Upper lobe of right lung (tissue), 1 donor: ENCODE data around the gene RELN. TPM values are rescaled to one million over a fixed set of nuclear protein-coding genes. Genes with fewer than 3 reads are reported as not detected.

Source experiments
- ATAC-seq: fragments of 200-7000 bp; cut with Tn5 transposase; one replicate; pipeline ENCODE4 v1.9.1; 2020; ENCODE audit warnings: mild to moderate bottlenecking, moderate library complexity
- DNase-seq: peaks from one replicate; pipeline ENCODE4 v3.0.0-alpha.2; 2020
- H3K27ac ChIP-seq: fragments of 200-600 bp; one replicate; pipeline ENCODE4 v1.8.0; 2022
- H3K27me3 ChIP-seq: fragments of 200-600 bp; one replicate; pipeline ENCODE4 v1.8.0; 2022; ENCODE audit warnings: mild to moderate bottlenecking
- H3K36me3 ChIP-seq: fragments of 200-600 bp; one replicate; pipeline ENCODE4 v1.8.0; 2022
- H3K4me1 ChIP-seq: fragments of 200-600 bp; one replicate; pipeline ENCODE4 v1.8.0; 2022
- H3K4me3 ChIP-seq: fragments of 200-600 bp; one replicate; pipeline ENCODE4 v1.8.0; 2022; ENCODE audit warnings: mild to moderate bottlenecking
- H3K9me3 ChIP-seq: fragments of 200-600 bp; one replicate; pipeline ENCODE4 v1.8.0; 2022
- CTCF ChIP-seq: fragments of 200-600 bp; IDR thresholded peaks from one replicate; pipeline ENCODE4 v1.8.0; 2022; ENCODE audit warnings: antibody characterized with exemption
- intact Hi-C: fragments of 100-400 bp; cut with DNase I; formaldehyde crosslinking; loops from one replicate; pipeline ENCODE4 v1.11.0; 2022
- total RNA-seq: library from RNA; stranded (reverse); fragmentation: NEBNext Ultra II Directional; extraction: Animal tissue kit (Norgen Biotek cat#: 25700); gene quantifications from one replicate; pipeline ENCODE4 v1.2.1, GENCODE V29; 2021
- donor health status: DM: no; HTN: yes; CAD: no; lungs with severe emphysema.

Gene RELN
- total RNA-seq, 1 donor from 2014 or later, result 5.6 TPM

GRCh38 chr7:103940382-103941268 is 48.8 kb downstream of the RELN start:
- intact Hi-C loops, result no loop called here

GRCh38 chr7:103937680-103938079 is 51.8 kb downstream of the RELN start:
- no peaks in the 10 kb centered on the region for H3K9me3 ChIP-seq
- TF ChIP-seq CTCF, result no peak
- no peaks in the 10 kb centered on the region for H3K27me3 ChIP-seq
- DNase-seq, result no peak
- no peak overlapping the region for H3K27ac ChIP-seq
- H3K4me3 ChIP-seq, result no peak overlapping the region
- intact Hi-C loops, result no loop called here
- no peaks in the 10 kb centered on the region for H3K4me1 ChIP-seq
- ATAC-seq, result no peak
- no peaks in the 10 kb centered on the region for H3K36me3 ChIP-seq

More at GRCh38 chr7:103940382-103941268, 48.8 kb downstream of the RELN start:
- no peak overlapping the region for H3K27ac ChIP-seq
- DNase-seq (no peak), ATAC-seq (no peak)
- H3K36me3 ChIP-seq, result no peaks in the 10 kb centered on the region
- no peaks in the 10 kb centered on the region for H3K4me1 ChIP-seq
- no peak for TF ChIP-seq CTCF
- no peaks in the 10 kb centered on the region for H3K27me3 ChIP-seq
- H3K9me3 ChIP-seq, result no peaks in the 10 kb centered on the region
- H3K4me3 ChIP-seq, result no peak overlapping the region

- DNase-seq, result no peak
- no peaks in the 10 kb centered on the region for H3K9me3 ChIP-seq
- no peak overlapping the region for H3K27ac ChIP-seq
- H3K27me3 ChIP-seq, result no peaks in the 10 kb centered on the region
- intact Hi-C loops, result no loop called here
- no peak overlapping the region for H3K4me3 ChIP-seq
- no peak for ATAC-seq
- TF ChIP-seq CTCF, result no peak
- H3K4me1 ChIP-seq, result no peaks in the 10 kb centered on the region
- no peaks in the 10 kb centered on the region for H3K36me3 ChIP-seq
Measured at GRCh38 chr7:103936558-103936957, 52.9 kb downstream of the RELN start.

- Histone ChIP-seq H3K9me3 (no peaks in the 10 kb centered on the region), H3K27me3 (no peaks in the 10 kb centered on the region), H3K4me1 (no peaks in the 10 kb centered on the region), H3K27ac (no peak overlapping the region), H3K36me3 (no peaks in the 10 kb centered on the region), H3K4me3 (no peak overlapping the region)
- TF ChIP-seq CTCF, result no peak
- intact Hi-C loops, result no loop called here
- DNase-seq (no peak), ATAC-seq (no peak)
Measured at GRCh38 chr7:103934508-103934907, 55.0 kb downstream of the RELN start.

GRCh38 chr7:103932389-103932788 is 57.1 kb downstream of the RELN start:
- Histone ChIP-seq H3K36me3 (no peaks in the 10 kb centered on the region), H3K4me3 (no peak overlapping the region), H3K27ac (no peak overlapping the region), H3K4me1 (no peaks in the 10 kb centered on the region), H3K9me3 (no peaks in the 10 kb centered on the region), H3K27me3 (no peaks in the 10 kb centered on the region)
- intact Hi-C loops, result no loop called here
- DNase-seq (no peak), ATAC-seq (no peak)
- TF ChIP-seq CTCF, result no peak
